Fibroblast of peridontal ligament (primary cell): ENCODE data around the gene ACO2.
"Not testable (repeated sequence)": the region's sequence is repeated elsewhere in the genome, so short reads cannot be mapped to it uniquely, and the experiment has no call there.

Experiments used
- DNase-seq: peaks from one replicate; pipeline ENCODE4 v3.0.0-alpha.2; 2010; ENCODE audit errors: extremely low read depth

Gene ACO2

DNA sequence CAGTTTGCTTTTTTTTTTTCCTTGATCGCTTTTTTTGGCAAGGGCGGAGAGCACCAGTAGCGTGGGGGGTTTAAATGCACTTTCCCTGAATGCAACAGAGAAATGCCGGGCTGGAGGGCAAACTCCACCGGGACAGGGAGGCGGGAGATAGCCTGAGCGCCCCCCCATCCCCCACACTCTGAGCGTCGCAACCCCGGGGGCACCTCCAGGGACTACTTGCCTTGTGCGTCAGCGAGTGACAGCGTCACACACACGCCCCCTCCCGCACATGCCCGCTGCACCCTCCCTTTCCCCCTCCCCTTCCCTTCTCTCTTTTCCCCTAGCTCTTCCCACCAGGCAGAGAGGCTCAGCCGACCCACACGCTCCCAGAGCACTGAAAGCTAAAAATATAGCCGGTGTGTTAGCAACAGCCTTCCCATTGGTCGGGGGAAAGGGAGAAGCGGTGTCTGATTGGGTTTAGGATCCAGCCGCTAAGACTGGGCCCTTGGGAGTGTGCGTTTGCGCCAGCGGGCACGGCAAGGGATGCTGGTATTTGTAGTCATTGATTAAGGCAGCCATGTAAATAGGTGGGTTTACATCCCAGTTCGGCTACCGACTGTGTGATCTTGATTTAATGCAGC lies 20.6 kb upstream of the ACO2 start:
- peak; percentile 99 for DNase-seq

DNA sequence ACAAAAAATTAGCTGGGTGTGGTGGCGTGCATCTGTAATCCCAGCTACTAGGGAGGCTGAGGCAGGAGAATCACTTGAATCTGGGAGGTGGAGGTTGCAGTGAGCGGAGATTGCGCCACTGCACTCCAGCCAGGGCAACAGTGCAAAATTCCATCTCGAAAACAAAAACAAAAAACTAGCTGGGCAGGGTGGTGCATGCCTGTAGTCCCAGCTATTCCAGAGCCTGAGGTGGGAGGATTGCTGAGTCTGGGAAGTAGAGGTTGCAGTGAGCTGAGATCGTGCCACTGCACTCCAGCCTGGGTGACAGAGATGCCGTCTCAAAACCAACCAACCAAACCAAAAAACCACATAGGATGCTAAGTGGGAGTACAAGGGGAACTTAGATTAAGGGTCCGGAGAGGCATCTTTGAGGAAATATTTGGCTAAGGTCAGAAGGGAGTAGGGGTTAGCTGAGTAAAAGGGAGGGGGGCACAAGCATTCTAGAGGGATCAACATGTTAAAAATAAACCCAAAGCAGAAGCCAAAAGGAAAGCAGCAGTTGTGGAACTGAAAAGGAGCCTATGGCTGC lies 10.7 kb upstream of the ACO2 start:
- DNase-seq, result no peak

DNA sequence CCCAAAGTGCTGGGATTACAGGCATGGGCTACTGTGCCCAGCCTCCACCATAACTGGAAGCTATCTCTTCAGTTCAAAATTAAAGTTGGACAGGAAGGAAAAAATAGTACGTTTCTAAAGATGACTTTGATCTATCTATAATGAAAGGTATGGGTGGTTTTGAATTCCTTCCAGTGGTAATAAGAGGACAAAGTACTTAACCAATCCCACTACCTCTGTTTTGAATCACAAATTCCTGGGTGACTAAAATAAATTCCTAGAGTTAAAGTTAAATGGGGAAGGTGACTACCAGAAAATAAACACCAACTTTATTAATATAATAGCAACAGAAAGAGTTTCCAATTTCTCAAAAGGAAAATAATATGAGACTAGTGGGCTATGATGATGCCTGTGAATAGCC lies 9.5 kb upstream of the ACO2 start:
- DNase-seq, result no peak

DNA sequence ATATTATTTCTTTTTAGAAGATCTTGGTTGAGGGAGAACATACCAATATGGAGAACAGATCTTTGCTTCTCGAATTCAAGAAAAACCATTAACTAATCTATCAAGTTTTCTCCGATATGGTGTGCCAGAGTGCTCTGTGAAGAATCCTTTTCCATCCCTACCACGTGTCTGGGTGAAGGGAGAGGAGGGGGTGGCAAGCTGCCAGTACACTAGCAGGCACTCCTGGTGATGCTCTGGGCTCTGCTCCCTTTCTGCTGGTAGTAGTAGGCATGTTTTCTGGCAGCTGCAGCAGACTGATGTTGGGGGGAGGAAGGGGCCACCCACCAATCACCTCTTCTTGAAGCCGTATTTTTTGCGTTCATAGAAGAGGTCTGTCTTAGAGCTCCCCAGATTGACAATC lies 8.8 kb upstream of the ACO2 start:
- DNase-seq, result not testable (repeated sequence)

DNA sequence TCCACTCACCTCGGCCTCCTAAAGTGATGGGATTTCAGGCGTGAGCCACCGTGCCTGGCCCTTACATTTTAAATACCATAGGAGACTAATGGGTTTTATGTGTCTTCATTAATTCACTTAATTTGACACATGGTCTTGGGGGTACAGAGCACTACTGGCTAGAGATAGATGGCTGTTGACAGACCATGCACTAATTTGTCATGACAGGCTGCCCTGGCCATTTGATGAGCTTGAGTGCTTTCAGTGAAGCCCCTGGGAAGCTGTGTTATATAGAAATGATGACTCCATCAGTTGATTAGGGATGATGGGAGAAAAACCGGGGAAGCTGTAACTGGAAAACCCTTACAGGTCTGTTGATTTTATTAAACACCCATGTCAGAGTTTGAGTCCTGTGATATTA lies 7.0 kb upstream of the ACO2 start:
- DNase-seq, result no peak

DNA sequence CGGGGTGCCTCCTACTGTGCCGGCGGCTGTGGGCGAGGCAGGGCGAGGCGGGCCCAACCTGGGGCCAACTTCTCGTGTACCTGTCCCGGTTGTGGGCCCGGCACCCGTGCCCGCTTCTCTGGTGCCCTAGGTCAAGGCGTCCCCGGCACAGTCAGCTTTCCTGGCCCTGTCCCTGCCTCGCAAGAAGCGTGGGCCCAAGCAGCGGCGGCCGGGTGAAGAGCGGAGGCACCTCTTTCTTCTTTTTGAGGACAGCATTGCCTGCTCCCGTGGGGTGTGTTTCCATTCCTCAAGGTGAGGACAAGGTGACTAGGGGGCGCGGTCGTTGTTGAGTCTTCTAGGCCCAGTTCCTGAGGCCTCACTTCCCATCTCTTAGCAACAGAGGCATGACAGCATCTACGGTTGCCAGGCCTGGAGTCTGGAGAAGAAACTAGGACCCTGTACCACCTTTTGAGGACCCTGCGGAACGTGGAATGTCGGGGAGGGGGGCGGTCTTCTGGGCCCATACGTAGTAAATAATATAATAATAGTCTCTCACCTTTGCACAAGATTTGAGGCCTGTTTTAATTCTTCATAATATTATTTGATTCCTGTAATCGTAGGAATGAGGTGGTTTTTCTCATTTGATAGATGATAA lies 418 bp downstream of the ACO2 start:
- DNase-seq, result no peak

DNA sequence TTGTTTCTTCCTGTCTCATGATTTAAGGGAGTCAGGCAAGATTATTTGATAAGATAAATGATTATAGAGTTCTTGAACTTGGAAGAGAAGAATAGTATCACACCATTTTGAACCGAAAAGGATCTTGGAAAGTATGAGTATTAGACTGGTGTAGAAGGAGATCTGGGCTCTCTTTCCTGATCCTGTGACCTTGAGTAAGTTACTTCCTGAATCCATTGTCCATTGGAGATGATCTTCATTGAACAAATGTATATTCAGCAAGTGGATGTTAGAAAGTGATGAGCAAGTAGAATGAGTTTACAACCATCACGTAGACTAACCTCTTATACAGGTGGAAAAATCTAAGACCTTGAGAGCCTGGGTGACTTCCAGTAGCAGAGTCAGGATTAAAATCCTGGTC lies 2.0 kb downstream of the ACO2 start:
- DNase-seq, result no peak

DNA sequence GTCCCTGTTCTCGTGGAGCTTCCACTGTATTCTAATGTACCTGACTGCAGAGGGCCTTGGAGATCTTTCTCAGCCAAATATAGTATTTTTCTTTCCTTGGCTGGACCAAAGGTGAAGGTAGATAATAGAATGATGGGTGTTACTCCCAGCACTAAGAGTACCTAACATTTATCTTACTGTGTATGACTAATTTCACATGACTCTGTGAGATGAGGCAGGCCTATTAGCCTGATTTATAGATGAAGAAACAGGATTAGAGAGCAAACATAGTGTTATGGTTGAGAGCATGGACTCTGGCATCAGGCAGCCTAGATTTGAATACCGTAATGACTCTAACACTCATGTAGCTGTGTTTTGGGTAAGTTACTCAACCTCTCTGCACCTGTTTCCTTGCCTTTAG lies 2.7 kb downstream of the ACO2 start:
- no peak for DNase-seq

DNA sequence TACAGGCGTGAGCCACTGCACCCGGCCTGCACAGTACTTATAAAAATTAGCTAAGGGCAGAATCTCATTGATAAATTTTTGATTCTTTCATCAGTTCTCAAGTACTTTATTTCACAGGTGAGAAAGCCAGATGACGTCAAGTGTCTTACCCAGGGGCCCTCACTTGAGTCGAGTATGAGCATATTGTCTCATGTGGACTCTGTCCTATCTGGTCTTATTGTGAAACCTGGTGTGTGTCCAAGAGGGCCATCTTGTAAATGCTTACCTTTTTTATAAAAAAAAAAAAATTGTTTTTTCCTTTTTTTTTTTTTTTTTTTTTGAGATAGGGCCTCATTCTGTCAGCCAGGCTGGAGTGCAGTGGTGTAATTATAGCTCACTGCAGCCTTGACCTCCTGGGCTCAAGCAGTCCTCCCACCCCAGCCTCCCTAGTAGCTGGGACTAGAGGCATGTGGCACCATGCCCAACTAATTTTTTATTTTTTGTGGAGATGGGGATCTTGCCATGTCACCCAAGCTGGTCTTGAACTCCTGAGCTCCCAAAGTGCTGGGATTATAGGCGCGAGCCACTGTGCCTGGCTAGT lies 6.0 kb downstream of the ACO2 start:
- no peak for DNase-seq

DNA sequence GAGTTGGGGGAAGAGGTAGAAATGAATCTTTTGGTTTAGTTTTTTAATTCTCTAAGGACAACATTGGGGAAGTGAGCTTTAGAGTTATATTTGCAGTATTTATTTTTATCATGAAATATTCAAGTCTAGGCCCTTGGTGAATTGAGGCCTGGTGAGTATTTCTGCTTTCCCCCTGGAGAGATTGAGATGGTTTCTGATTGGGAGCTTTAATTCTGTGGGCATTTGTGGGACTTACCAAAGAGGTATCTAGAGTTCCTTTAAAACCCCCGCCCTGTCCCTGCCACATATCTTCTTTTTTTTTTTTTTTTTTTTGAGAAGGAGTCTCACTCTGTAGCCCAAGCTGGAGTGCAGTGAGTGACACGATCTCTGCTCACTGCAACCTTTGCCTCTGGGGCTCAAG lies 9.6 kb downstream of the ACO2 start:
- DNase-seq, result no peak

DNA sequence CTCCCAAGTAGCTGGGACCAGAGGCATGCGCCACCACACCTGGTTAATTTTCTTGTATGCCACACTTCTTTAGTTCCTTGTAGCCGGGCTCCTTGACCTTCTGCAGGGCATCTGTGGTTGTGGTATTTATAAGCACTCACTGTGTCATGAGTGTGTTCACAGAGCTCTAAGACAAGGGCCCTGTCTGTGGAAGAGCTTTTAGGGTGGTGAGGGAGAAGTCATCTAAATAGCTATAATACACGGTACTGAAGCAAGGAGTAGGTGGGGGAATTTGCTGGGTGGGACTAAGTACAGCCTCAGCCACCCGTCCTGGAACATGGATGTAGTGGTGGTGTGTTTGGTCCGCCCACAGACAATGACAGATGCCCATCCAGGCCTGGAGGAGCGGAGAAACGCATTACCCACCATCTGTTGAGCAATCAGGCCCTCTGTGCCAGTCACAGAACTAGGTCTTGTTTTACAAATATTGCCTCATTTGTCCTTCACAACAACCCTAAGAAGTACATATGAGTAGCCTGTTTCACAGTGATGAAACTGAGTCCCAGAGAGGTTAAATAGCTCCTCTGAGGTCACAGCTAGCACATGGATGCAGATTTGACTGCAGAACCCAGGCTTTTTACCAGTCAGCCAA lies 10.1 kb downstream of the ACO2 start:
- DNase-seq, result peak; percentile 67

DNA sequence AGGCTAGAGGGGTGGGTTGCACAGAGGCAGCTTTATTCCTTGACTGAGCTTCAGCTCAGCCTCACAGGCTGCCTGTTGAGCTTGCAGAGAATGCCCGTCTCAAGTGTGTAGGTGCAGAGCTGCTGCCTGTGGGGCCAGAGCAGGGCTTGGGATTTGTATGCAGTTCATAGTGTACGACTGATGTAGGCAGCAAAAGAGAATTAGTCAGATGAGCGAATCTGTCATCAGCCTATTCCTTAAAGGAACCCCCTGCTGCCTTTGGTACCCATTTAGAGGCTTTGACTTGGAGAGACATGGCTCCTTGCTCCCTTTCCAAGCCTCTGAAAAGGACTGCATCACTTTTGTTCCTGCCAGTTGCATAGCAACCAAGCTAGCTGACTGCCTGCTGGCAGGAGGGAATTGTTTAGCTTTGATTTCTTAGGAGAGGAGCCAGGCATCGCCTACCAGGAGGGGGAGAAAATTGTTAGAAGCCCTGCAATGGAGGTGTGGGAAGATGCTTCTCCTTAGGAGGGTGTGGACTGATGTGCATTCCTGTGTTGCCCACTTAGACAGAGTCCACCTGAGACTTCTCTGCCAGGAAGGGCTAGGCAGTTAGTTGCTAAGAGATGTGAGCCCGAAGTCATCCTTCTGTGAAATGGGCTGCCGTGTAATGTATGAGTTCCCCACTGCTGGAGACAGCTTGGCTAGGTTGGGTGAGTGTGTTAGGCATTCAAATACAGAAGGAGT lies 10.9 kb downstream of the ACO2 start:
- DNase-seq, result peak; percentile 79

DNA sequence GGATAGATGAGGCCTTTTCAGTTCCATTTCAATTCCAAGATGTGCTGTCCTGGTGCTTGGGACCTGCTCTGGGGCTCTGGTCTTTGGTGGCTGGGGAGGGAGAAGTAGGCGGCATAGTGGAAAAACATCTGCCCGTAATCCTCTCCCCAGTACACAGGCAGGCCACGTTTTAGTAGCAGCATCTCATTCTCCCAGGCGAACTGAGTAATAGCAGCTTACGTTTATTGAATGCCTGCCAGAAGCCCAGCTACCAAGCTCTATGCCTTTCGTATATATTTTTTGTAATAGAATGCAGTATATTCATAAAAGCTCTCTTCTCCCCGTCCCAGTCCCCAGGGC lies 11.4 kb downstream of the ACO2 start:
- peak; percentile 92 for DNase-seq

DNA sequence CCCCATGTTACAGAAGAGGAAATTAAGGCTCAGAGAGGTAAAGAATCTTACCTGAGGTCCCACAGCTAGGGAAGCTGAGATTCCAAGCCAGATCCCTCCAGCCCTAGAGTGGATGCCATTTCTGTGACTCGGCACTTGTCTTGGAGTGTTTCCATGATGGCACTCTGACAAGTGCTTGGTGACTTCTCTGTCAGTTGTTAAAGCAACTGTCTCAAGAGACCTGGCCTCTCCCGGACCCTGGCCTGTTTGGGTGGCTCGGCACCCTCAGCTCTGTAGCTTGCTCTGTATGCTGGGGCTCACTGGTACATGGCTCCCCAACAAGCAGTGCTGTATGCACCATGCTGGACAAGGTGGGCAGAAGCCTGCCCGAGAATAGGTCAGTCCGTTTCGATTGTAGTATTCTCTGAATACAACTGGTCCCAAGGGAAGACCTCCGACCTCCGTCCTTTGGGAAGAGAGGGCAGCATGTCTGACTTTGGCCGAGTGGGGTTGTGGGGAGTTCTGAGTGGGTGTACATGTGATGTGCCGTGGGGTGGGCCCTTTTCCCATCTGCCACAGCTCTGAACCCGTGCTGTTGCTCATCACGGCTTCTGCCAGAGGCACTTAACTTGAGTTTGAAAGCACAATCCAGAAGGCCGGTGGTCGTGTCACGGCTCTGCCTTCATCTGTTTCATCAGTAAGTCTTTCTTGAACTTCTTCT lies 12.4 kb downstream of the ACO2 start:
- peak; percentile 31 for DNase-seq

DNA sequence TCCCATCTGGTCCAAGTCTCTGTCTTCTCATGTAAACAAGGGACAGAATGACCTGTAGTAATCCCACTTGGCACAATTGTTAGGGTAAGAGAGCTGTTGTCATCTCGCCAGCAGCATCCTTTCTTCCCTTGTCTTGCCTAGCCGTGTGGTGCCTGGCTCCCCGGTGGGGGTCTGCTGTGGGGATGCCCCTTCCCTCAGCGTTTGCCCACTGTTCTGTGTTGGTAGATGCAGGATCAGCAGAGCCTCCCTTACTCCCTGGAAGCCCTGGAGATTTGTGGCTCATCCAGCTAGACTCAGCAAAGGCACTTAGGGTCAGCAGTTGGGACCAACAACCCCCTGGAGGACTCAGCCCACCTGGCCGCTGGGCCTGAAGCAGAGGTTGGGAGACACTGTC lies 13.0 kb downstream of the ACO2 start:
- no peak for DNase-seq

DNA sequence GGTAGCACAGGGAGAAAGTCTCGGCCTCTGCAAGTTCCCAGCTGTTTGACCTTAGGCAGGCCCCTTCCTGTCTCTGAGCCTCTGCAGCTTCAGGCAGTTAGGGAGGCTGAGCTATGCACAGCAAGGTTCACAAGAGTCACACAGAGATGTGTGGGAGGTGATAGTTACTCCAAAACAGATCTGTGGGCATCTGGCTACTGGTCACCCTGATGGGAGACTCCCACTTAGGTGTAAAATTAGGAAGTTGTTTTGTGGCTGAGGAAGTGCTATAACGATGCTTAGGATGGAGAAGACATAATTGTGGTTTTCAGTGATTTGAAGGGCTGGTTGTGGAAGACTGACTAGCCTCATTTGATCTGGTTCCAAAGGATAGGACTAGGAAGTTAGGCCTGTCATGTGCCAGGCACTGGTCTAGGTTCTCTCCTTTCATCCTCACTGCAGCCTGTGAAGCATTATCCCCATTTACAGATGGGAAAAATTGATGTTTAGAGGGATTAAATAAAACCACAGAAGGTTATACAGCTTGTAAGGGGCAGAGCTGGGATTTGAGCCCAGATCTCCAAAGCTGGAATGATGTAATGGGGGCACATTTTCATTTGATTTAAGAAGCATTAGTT lies 13.5 kb downstream of the ACO2 start:
- peak; percentile 89 for DNase-seq

DNA sequence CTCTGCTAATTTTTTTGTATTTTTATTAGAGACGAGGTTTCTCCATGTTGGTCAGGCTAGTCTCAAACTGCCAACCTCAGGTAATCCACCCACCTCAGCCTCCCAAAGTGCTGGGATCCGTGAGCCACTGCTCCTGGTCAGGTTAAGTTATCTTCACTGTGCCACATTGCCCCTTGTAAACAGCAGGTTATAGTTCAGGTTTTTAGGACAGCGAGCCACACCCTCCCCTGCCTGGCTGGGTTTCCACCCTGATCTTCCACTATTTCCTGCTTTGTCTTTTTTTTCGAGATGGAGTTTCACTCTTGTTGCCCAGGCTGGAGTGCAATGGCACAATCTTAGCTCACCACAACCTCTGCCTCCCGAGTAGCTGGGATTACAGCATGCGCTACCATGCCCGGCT lies 16.1 kb downstream of the ACO2 start:
- no peak for DNase-seq

DNA sequence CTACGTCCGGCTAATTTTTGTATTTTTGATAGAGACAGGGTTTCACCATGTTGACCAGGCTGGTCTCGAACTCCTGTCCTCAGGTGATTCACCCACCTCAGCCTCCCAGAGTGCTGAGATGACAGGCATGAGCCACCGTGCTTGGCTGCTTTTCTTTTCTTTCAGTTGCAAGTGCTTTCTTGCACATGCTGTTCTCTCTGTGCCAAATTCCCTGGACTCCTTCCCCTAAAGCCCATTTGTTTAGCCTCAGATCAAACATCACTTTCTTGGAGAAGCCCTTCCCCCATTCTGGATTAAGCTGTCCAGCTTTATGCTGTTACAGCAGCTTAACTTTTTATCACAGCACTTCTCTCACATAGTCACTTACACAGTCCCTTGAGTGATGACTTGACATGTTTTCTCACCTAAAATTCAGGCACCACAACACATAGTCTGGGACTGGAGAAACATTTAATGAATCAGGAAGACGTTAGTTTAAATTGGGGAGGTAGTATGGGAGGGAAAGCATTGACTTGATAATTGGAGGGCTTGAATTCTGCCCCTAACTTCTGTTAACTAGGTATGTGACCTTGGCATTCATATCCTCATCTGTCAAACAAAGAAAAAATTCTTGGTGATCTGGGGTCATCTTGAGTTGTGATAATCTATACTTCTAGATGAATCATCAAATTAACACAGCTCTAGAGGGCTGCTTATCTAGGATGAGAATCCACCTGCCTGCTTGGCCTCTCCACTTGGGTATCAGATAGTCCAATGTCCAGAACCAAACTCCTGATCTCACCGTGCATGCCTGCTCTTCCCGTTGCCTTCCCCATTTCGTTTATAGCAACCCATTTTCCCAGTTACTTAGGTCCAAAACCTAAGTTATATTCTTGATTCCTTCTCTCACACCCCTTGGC lies 18.4 kb downstream of the ACO2 start:
- peak; percentile 33 for DNase-seq

DNA sequence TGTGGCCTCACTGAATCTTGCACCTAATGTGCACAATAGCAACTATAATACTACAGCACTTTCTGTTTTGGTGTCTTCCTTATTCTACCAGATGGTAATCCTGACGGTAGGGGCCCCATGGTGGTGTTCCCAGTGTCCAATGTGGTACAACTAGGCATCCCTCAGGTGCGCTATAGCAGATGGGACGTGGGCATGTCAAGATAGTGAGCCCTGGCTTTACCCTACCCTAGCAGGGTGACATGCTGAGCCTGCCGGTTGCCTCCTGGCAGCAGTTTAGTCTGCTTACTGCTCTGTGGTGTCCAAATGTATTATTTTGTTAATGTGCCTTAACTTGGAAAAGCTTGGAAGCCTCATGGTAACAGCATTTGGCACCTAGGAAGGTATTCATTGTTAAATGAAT lies 19.2 kb downstream of the ACO2 start:
- no peak for DNase-seq
